LHCN-M2 (cell line): ENCODE data around the gene H3-3A. TPM values are rescaled to one million over a fixed set of nuclear protein-coding genes. Genes with fewer than 3 reads are reported as not detected.
A peak's percentile ranks its signal among the peaks of the same experiment; 100 is the strongest.

ENCODE experiments used
- DNase-seq: peaks from one replicate; pipeline ENCODE4 v3.0.0-alpha.2; 2012; ENCODE audit warnings: low read depth
- total RNA-seq: library from RNA; depleted of rRNA; stranded (reverse); fragments of >200 nt; gene quantifications from 2 replicates; pipeline ENCODE4 v1.2.3, GENCODE V29; 2014

H3-3A gene
- total RNA-seq, 1 experiment from 2014 or later = 250 TPM

DNA sequence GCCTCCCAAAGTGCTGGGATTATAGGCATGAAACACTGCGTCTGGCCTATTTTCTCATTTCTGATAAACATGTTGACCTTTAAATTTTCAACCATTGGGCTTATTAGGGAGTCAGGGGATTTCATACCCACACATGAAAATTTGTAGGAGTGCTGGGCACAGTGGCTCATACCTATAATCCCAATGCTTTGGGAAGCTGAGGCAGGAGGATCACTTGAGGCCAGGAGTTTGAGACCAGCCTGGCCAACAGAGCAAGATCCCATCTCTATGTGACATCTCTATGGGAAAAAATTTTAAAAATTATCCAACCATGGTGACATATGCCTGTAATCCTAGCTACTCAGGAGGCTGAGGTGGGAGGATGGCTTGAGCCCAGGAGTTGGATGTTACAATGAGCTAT lies 10.5 kb upstream of the H3-3A start:
- no peak for DNase-seq

- no peak for DNase-seq
These were observed 7.8 kb upstream of the H3-3A start for GRCh38 chr1:226054519-226055327.

DNA sequence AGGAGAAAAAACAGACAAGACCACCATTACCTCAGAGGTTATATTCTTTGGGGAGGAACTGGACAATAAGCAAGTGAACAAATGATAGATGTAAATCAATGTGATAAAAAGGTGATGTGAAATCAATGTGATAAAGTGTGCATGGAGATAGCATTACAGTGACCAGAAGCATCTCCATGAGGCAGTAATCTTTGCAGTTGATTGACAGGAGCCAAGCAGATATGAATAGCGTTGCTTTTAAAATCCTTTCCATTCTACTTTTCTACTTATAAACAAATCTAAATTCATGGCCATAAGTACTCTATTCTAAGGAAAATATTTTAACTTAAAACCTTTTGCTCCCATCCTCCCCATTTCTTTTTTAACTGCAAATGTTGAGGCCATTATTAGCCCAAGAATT lies 2.8 kb upstream of the H3-3A start:
- no peak for DNase-seq

DNA sequence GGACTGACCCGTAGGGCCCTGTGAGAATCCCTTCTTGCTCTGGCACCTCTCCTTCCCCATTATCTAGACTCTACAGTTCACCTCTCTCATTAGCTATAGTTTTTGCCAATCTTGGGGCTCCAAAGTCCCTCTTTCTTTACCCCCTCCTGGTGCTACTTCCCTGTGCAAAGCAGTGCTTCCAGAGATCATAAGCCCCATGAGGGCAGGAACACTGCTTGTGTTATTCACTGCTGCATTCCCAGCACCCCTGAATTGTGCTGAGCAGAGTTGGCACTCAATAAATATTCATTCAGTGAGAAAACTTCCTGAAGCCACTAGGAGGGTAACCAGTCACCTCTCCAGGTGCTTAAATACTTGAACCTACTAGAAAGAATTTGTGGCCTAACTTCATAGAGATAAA lies 2.1 kb upstream of the H3-3A start:
- DNase-seq = no peak

- no peak for DNase-seq
These were observed 1.3 kb upstream of the H3-3A start for GRCh38 chr1:226061068-226061840.

- DNase-seq = peak; percentile 72
These were observed 517 bp upstream of the H3-3A start for GRCh38 chr1:226061841-226062557.

GRCh38 chr1:226063224-226063976 lies 884 bp downstream of the H3-3A start:
- peak; percentile 42 for DNase-seq

GRCh38 chr1:226063977-226064815 lies 1.7 kb downstream of the H3-3A start:
- no peak for DNase-seq

GRCh38 chr1:226064816-226065248 lies 2.3 kb downstream of the H3-3A start:
- DNase-seq = peak; percentile 62

DNA sequence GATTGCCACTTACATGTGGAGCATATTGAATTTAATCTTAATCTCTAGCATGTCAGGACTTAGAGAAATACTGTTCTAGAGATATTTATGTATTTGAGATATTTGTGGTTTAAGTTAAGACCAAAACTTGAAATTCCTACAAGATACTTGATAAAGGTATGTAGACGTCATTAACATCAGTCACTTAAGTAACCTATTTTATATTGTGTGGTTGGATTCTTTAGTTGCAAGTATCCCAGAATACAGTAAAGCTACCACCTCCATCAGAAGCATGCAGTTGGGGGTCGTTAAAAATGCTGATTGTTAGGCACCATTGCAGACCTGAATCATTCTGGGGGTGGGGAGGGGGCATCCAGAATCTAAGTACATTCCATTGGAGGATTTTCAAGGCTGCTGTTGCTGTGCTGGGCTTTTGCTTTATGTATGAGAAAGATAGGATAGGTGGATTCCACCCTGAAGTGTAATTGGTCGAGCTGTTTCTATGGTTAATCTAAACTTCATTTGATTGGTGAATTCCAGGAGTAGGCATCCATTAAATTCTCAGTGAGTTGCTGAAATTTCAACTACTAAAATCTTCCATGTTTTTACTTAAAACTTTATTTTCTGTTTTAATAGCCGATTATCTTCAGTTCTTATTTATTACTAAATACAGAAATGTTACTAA lies 4.0 kb downstream of the H3-3A start:
- peak; percentile 25 for DNase-seq

GRCh38 chr1:226069811-226070489 lies 7.4 kb downstream of the H3-3A start:
- no peak for DNase-seq

GRCh38 chr1:226072347-226072746 lies 9.8 kb downstream of the H3-3A start:
- no peak for DNase-seq

- DNase-seq = no peak
These were observed 10.9 kb downstream of the H3-3A start for GRCh38 chr1:226073184-226073950.

- DNase-seq = no peak
These were observed 11.5 kb downstream of the H3-3A start for GRCh38 chr1:226074046-226074445.

DNA sequence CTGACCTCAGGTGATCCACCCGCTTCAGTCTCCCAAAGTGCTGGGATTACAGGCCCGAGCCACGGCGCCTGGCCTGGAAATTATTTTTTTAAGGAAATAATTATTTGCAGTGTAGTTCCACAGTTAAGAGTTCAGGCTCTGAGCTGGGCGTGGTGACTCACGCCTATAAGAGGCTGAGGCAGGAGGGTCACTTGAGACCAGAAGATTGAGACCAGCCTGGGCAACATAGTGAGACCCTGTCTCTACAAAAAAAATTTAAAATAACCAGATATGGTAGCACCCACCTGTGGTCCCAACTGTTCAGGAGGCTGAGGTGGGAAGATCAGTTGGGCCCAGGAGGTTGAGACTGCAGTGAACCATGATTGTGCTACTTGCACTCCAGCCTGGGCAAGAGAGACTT lies 13.9 kb downstream of the H3-3A start:
- DNase-seq = no peak

DNA sequence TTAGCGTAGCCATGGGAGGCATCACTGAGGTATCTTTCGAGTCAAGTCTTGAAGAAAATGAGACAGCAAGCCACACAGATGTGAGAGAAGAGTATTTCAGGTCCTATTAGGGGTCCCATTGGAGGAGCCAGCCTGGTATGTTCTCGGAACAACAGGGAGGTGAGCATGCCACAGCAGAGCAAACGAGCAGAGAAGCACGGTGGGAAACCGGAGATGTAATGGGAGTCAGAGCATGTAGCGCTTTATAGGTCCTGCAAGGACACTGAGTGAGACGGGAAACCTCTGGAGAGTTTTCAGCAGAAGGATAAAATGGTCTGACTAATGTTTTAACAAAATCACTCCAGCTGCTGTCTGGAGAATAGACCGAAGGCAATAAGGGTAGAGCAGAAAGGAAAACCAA lies 15.9 kb downstream of the H3-3A start:
- peak; percentile 46 for DNase-seq

GRCh38 chr1:226082587-226082917 lies 20.0 kb downstream of the H3-3A start:
- DNase-seq = no peak

DNA sequence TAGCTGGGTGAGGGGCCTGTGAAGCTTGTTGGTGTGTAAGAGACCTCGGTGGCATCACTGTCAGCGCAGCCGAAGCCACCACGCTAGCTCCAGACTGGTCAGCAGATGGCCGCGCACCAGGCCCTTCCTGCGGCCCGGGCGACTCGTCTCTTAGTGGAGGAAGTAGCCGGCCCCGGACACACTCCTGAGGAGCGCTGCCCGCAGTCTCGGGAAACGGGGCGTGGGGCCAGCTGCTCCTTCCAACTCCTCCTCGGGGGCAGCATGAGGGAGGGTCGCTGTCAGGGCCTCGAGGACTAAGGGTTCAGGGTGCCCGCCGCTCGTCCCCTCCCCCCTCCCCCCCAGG lies 20.4 kb downstream of the H3-3A start:
- DNase-seq = peak; percentile 45
